ENCODE data around the gene CNTD1. TPM values are rescaled to one million over a fixed set of nuclear protein-coding genes. Genes with fewer than 3 reads are reported as not detected.

The CNTD1 gene
- total and polyA plus RNA-seq, 2 donors (not counting 1 experiment from before 2014, with no cell fraction given), result 0.14 to 0.66 TPM

DNA sequence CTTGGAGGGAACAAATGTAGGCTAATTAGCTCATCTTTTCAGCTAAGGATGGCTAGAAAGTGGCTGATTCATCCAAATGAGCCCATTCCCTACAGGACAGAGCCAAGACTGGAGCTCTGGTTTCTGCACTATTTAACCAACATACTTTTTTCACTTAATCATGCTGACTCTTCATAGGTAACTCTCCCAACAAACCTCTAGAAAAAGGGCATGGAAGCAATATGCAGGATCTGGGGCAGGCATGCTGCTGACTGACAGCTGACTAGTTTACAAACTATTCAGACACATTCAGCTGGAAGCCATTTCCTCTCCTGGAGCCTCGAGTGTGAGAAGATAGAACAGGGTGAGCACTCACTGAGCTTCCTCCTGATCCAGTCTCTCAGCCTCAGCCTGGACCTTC lies 19.2 kb downstream of the CNTD1 start:
- Histone ChIP-seq H4K20me1 (ENCODE audit: control insufficient read depth, extremely low read depth, insufficient read depth, low read length) (no peaks in the 10 kb centered on the region), H3K27ac (ENCODE audit: insufficient read depth, low read length) (peak overlapping the region; percentile 49), H3K79me2 (ENCODE audit: control insufficient read depth, insufficient read depth, low read length) (peaks cover 7% of the 10 kb centered on the region), H2AFZ (ENCODE audit: low read length) (no peak overlapping the region), H3K4me3 (replicated peaks in 1 of 4; ENCODE audit: control extremely low read depth in 1 of 4, insufficient read depth in 1 of 4, low read depth in 3 of 4, low read length in 4 of 4) (no peak overlapping the region), H3K36me3 (ENCODE audit: control insufficient read depth, insufficient read depth, low read length) (peaks cover 16% of the 10 kb centered on the region), H3K4me1 (ENCODE audit: control insufficient read depth, extremely low read depth, insufficient read depth, low read length) (no peaks in the 10 kb centered on the region), H3K9me3 (ENCODE audit: control insufficient read depth, insufficient read depth, low read depth, low read length) (no peaks in the 10 kb centered on the region), H3K4me2 (ENCODE audit: extremely low read depth, insufficient read depth, low read length) (no peak overlapping the region), H3K27me3 (ENCODE audit: control insufficient read depth, insufficient read depth, low read length) (no peaks in the 10 kb centered on the region), H3K9ac (ENCODE audit: insufficient read depth, low read length) (no peak overlapping the region)
- peak in 1 of 2 donors; percentile 83 for DNase-seq (ENCODE audit: low read depth in 2 of 2)
- TF ChIP-seq, protein P1, sequence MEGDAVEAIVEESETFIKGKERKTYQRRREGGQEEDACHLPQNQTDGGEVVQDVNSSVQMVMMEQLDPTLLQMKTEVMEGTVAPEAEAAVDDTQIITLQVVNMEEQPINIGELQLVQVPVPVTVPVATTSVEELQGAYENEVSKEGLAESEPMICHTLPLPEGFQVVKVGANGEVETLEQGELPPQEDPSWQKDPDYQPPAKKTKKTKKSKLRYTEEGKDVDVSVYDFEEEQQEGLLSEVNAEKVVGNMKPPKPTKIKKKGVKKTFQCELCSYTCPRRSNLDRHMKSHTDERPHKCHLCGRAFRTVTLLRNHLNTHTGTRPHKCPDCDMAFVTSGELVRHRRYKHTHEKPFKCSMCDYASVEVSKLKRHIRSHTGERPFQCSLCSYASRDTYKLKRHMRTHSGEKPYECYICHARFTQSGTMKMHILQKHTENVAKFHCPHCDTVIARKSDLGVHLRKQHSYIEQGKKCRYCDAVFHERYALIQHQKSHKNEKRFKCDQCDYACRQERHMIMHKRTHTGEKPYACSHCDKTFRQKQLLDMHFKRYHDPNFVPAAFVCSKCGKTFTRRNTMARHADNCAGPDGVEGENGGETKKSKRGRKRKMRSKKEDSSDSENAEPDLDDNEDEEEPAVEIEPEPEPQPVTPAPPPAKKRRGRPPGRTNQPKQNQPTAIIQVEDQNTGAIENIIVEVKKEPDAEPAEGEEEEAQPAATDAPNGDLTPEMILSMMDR (conservative IDR thresholded peaks at IDR 0.05 in 1 of 2, IDR thresholded peaks at IDR 0.05 in 1 of 2; ENCODE audit: low read depth in 1 of 2, low read length in 2 of 2), result no peak
- TF ChIP-seq EZH2 (IDR thresholded peaks at IDR 0.05; ENCODE audit: low read length, missing control alignments), result no peak

DNA sequence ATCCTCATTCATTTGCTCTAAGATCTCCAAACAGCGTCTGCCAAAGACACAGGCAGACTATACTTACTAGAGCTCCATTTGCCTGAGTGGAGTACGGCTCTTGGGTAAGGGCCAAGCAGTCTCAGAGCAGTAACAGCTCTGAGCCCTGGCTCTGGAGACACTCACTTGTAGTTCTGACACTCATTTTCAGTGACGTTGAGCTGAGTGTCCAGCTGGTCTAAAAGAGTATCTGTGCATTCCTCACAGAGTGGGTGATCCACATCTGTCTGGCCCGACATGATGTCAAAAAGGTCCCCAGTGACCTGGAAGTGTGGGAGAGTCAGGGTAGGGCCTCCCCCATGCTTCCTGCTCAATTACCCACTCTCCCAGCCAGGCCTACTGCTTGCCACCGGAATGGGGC lies 19.7 kb downstream of the CNTD1 start:
- no peaks in the 10 kb centered on the region for H3K9me3 ChIP-seq (ENCODE audit: control insufficient read depth, insufficient read depth, low read depth, low read length)
- H3K4me2 ChIP-seq (ENCODE audit: extremely low read depth, insufficient read depth, low read length), result no peak overlapping the region
- H3K9ac ChIP-seq (ENCODE audit: insufficient read depth, low read length), result no peak overlapping the region
- no peak overlapping the region for H2AFZ ChIP-seq (ENCODE audit: low read length)
- H3K36me3 ChIP-seq (ENCODE audit: control insufficient read depth, insufficient read depth, low read length), result peaks cover 16% of the 10 kb centered on the region
- no peaks in the 10 kb centered on the region for H3K4me1 ChIP-seq (ENCODE audit: control insufficient read depth, extremely low read depth, insufficient read depth, low read length)
- no peaks in the 10 kb centered on the region for H3K27me3 ChIP-seq (ENCODE audit: control insufficient read depth, insufficient read depth, low read length)
- H3K4me3 ChIP-seq (replicated peaks in 1 of 4; ENCODE audit: control extremely low read depth in 1 of 4, insufficient read depth in 1 of 4, low read depth in 3 of 4, low read length in 4 of 4), result no peak overlapping the region
- H4K20me1 ChIP-seq (ENCODE audit: control insufficient read depth, extremely low read depth, insufficient read depth, low read length), result no peaks in the 10 kb centered on the region
- DNase-seq (ENCODE audit: low read depth in 2 of 2), result peak in 1 of 2 donors; percentile 48
- peak overlapping the region; percentile 49 for H3K27ac ChIP-seq (ENCODE audit: insufficient read depth, low read length)
- H3K79me2 ChIP-seq (ENCODE audit: control insufficient read depth, insufficient read depth, low read length), result peaks cover 9% of the 10 kb centered on the region
- TF ChIP-seq, protein P1 (conservative IDR thresholded peaks at IDR 0.05 in 1 of 2, IDR thresholded peaks at IDR 0.05 in 1 of 2; ENCODE audit: low read depth in 1 of 2, low read length in 2 of 2), result no peak
- TF ChIP-seq EZH2 (IDR thresholded peaks at IDR 0.05; ENCODE audit: low read length, missing control alignments), result no peak

DNA sequence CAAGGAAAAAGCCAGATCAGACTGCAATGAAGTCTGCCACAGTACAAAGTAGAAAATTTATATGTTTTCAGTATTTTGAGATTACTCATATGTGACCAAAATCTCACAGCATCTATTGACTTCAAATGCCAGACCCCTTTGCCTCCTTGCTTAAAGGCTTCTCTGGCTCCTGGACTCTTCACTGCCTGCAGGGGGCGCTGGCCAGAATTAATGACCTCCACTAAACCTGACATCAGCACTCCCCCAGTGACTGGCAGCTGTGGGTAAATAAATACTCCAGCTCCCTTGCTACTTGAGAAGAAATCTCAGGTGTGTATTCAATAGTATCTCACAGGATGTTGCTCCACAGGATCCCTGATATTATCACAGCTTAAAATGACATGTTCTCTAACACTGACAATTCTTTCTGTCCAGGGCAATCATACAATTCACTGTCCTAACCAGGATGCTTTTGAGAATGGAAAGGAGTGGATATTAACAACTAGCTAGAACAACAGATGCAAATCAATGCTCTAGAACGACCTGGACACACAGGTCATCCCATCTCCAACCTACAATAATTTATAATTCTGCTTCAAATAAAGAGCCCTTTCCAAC lies 21.4 kb downstream of the CNTD1 start:
- peaks cover 2% of the 10 kb centered on the region for H3K4me1 ChIP-seq (ENCODE audit: control insufficient read depth, extremely low read depth, insufficient read depth, low read length)
- H3K27me3 ChIP-seq (ENCODE audit: control insufficient read depth, insufficient read depth, low read length), result no peaks in the 10 kb centered on the region
- no peaks in the 10 kb centered on the region for H4K20me1 ChIP-seq (ENCODE audit: control insufficient read depth, extremely low read depth, insufficient read depth, low read length)
- no peak overlapping the region for H2AFZ ChIP-seq (ENCODE audit: low read length)
- H3K36me3 ChIP-seq (ENCODE audit: control insufficient read depth, insufficient read depth, low read length), result peaks cover 16% of the 10 kb centered on the region
- peaks cover 15% of the 10 kb centered on the region for H3K79me2 ChIP-seq (ENCODE audit: control insufficient read depth, insufficient read depth, low read length)
- no peaks in the 10 kb centered on the region for H3K9me3 ChIP-seq (ENCODE audit: control insufficient read depth, insufficient read depth, low read depth, low read length)
- TF ChIP-seq, protein P1 (conservative IDR thresholded peaks at IDR 0.05 in 1 of 2, IDR thresholded peaks at IDR 0.05 in 1 of 2; ENCODE audit: low read depth in 1 of 2, low read length in 2 of 2), result peak; percentile 53 to 79
- no peak for TF ChIP-seq EZH2 (IDR thresholded peaks at IDR 0.05; ENCODE audit: low read length, missing control alignments)
- H3K9ac ChIP-seq (ENCODE audit: insufficient read depth, low read length), result no peak overlapping the region
- no peak overlapping the region for H3K27ac ChIP-seq (ENCODE audit: insufficient read depth, low read length)
- H3K4me3 ChIP-seq (replicated peaks in 1 of 4; ENCODE audit: control extremely low read depth in 1 of 4, insufficient read depth in 1 of 4, low read depth in 3 of 4, low read length in 4 of 4), result no peak overlapping the region
- no peak overlapping the region for H3K4me2 ChIP-seq (ENCODE audit: extremely low read depth, insufficient read depth, low read length)
- peak; percentile 46 to 55 for DNase-seq (ENCODE audit: low read depth in 2 of 2)

All from fibroblast of lung (primary cell).